K562 treated with DMSO at 1 percent for 48 hours (cell line): ENCODE results near the gene SAXO1. TPM values are rescaled to one million over a fixed set of nuclear protein-coding genes. Genes with fewer than 3 reads are reported as not detected.

Source experiments
- total RNA-seq: library from RNA; unstranded; fragments of 300-600 nt; gene quantifications from 2 replicates; pipeline ENCODE4 v1.2.3, GENCODE V29; 2022; ENCODE audit warnings: low replicate concordance; ENCODE audit errors: extremely low read depth

The SAXO1 gene, protein sequence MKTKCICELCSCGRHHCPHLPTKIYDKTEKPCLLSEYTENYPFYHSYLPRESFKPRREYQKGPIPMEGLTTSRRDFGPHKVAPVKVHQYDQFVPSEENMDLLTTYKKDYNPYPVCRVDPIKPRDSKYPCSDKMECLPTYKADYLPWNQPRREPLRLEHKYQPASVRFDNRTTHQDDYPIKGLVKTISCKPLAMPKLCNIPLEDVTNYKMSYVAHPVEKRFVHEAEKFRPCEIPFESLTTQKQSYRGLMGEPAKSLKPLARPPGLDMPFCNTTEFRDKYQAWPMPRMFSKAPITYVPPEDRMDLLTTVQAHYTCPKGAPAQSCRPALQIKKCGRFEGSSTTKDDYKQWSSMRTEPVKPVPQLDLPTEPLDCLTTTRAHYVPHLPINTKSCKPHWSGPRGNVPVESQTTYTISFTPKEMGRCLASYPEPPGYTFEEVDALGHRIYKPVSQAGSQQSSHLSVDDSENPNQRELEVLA
- total RNA-seq, result not detected in 2 replicates

DNA sequence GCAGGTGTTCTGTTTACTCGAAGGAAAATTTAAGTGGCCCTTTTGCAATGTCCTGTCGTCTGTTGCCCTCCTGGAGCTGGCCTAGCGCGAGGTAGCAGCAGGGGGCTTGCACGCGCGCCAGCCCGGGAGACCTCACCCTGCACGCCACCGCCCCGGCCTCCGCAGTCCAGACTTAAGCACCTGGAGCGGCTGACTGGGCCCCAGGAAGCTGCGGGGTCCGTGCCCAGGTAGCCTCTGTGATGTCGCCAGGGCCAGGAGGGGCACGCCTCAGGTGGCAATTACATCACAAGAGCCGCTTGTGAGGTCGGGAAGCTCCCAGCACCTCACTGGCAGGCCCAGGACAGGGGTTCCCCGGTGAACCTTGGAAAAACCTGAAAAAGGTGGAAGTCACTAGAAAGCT, at the start of gene SAXO1:
Gene SAXO1 (minus strand): TSS at position 195 of the 400 bp plus-strand sequence. CDS start 301 bp downstream, outside the sequence.

DNA sequence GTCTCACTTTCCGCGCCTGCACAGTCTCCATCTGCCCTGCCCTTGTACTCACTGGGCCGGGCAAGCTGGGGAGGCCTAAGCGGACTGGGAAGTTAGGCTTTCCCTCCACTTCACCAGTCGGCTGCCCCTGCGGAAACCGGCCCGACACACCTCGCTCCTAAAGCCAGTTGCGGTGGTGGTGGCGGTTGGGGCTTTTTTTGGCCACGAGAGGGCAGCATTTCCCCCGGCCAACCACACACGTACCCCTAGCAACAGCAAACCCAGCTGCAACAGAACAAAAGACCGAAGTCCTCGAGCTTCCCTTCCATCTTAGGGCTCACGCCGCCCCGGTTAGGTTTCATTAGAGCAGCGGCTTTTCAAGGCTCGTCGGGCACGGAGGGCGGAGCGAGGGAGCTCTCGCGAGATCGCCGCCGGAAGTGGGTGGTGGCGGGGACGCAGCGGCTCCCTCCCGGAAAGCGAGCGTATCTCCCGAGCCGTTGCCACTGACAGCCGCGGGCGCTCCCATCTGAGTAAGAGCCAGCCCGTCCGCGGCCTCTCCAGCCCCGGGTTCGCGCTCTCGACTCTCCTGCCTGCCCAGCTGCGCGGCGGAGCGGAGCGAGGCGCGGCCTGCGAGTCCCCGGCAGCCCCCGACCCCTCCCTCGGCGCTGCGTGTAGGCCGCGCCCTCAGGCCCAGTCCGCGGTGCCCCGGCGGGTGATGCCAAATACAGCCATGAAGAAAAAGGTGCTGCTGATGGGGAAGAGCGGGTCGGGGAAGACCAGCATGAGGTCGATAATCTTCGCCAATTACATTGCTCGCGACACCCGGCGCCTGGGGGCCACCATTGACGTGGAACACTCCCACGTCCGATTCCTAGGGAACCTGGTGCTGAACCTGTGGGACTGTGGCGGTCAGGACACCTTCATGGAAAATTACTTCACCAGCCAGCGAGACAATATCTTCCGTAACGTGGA, 16.2 kb upstream of the SAXO1 start, which contains the start of gene RRAGA:
Gene RRAGA (plus strand): TSS at position 462 of the 951 bp plus-strand sequence. CDS start 233 bp downstream, at position 695.

Other genes with a start within 250 kb of the SAXO1 start
- not detected in 2 replicates for gene RRAGA, start 16.2 kb upstream of the SAXO1 start, total RNA-seq
- gene HAUS6, start 69.7 kb upstream of the SAXO1 start, total RNA-seq, result not detected in 2 replicates
- not detected in 2 replicates for gene PLIN2, start 94.3 kb upstream of the SAXO1 start, total RNA-seq
- gene DENND4C, start 197.5 kb upstream of the SAXO1 start, total RNA-seq, result not detected in 2 replicates